Measurements from ENCODE around the gene ITPRIP.

Gene ITPRIP

DNA sequence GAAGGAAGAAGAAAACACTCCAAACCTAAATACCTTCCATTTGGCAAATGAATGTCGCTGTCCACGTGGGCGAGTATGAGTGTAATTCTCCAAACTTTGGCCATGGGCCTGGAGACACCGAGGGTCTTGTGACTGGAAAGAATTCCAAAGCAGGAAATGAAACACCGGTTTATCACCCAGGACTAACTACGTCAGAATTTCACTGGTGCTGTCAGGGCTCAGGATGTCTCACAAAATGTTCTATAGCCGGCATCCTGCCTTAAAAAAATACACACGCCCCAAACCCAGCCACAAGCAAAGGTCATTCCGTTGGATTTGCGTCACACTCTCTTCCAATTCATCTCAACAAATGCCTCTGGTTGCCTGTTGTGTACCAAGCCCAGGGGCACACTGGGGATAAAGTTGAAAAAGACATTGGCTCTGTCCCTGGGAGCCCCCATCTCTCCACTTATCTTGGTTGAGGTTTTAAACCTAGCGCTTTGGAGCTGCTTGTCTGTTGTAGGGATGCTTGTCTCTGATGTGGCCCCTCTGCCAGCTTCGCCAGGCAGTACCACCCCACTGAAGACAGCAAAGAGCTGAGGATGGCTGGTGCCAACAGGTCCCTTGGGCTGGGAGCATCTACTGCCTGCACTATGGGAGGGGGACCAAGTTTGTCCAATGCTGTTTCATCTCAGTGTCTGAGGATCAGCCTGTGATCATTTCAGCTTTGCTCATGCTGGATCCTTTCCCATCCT, 38.1 kb downstream of the ITPRIP start:
- no peak for TF ChIP-seq ZNF274 (IDR thresholded peaks at IDR 0.05; ENCODE audit: low read depth, low read length)

DNA sequence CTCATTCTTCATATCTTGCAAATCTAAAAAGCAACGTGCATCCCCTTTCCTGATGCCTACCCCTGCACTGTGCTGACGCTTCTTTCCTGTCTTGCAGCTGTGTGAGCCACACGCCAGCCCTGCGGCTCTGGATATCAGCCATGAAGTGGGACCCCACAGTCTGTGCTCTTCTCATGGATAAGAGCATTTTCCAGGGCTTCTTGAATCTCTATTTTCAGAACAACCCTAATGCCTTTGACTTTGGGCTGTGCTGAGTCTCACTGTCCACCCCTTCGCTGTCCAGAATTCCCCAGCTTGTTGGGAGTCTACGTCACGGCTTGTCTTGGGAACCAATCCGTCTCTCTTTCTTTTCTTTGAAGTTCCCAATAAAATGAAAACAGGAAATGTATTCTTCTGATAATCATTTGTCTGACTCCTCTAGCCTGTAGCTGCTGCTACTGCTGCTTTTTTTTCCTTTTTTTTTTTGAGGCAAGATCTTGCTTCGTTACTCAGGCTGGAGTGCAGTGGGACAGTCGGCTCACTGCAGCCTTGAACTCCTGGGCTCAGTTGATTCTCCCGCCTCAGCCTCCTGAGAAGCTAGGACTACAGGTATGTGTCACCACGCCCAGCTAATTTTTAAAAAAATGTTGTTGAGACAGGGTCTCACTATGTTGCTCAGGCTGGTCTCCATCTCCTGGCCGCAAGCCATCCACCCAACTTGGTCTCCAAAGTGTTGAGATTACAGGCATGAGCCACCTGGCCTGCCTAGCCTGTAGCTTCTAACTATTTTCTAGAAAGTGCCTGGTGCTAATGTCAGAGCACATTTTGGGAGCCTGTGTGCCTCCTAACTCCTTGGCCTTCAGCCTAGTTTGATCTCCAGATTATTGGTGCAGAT, 39.0 kb downstream of the ITPRIP start:
- H3K4me3 ChIP-seq (ENCODE audit: low read length) = no peak overlapping the region
- no peak for TF ChIP-seq ZNF274 (IDR thresholded peaks at IDR 0.05; ENCODE audit: low read depth, low read length)

More for the DNA sequence above, 38.1 kb downstream of the ITPRIP start:
- H3K4me3 ChIP-seq (ENCODE audit: low read length) = no peak overlapping the region

DNA sequence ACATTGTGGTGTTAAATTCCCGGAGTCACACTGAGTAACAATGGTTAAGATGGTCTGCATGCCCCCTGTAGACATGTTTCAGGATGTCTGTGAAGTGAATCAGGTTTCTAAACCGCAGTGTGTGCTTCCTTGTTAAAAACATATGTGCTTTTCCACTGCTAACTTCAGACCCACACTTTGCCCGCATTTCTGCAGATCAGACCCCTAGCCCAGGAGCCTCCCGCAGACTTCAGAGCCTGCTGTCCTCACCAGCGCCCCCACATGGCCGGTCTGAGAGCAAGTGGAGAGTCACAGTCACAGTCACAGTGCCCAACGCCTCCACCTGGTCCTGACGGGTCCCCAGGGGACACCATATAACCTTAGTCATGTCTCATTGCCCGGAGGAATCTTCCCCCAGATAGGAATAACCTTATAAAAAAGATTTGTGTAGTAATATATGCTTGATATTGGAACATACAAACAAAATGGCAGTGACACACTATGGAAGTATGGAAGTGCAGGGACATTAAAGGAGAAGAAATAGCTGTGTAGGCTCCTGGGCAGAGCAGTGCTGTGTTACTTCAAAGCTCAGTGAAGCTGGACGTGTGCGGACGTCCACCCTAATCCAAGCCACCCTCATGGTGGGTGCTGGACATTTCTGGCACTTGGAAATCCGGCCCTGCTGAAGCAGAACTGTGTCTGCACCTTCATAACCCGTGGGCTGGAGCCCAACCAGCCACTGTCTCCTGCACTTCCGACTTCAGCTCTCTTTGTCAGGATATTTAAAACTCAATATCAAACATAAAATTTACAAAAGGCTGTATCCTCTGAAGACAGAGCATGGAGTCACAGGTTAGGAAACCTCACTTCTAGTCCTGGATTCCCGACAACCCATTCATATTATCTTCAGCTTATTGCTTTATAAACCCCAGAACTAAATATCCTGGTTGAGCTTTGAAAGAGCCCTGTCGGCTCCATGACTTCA, 40.3 kb downstream of the ITPRIP start:
- H3K4me3 ChIP-seq (ENCODE audit: low read length) = no peak overlapping the region
- TF ChIP-seq ZNF274 (IDR thresholded peaks at IDR 0.05; ENCODE audit: low read depth, low read length) = no peak

DNA sequence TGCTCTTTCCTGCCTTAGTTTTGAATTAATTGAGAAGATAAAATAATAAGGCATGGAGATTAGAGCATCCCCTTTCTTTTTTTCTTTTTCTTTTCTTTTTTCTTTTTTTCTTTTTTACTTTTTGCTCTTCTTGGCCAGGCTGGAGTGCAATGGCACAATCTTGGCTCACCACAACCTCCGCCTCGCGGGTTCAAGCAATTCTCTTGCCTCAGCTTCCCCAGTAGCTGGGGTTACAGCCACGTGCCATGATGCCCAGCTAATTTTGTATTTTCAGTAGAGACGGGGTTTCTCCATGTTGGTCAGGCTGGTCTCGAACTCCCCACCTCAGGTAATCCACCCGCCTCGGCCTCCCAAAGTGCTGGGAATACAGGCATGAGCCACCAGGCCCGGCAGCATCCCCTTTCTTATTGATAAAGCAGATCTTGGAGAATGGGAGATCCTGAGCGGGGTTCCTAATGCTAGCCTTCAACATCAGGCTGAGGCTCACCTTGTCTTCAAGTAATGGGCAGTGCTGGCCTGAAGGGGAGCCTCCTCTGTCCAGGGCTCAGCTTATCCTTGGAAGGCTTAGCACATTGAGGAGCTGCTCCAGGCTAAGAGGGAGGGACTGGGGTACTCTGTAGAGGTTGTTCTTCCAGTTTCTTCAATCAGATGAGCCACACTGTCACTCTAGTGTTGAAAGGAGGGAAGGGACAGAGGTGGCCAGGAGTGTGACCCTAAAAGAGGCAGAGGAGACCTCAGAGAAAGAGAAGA, 41.4 kb downstream of the ITPRIP start:
- no peak overlapping the region for H3K4me3 ChIP-seq (ENCODE audit: low read length)
- no peak for TF ChIP-seq ZNF274 (IDR thresholded peaks at IDR 0.05; ENCODE audit: low read depth, low read length)

DNA sequence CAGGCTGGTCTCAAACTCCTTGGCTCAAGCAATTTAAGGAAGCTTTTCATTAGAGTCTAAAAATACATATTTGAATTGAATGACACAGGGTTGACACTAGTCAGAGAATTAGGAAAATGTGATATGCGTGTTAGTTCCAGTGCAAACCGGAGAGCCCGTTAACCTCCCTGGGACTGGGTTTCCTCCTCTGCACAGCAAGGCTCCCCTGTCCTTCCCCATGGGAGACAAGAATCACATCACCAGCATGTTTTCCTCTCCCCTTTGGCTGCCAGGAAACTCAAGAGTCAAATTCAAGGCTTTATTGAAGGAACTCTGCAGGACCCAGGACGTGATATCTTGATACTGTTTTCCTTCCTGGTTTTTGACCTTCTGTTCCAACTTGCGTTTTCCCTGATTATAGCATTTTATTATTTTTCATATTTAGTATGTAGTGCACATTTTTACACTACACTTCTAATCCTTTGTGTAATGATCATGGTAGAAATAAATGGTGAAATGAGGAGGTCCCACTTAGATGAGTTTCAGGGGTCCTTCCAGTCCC, 44.4 kb downstream of the ITPRIP start:
- TF ChIP-seq ZNF274 (IDR thresholded peaks at IDR 0.05; ENCODE audit: low read depth, low read length) = no peak

DNA sequence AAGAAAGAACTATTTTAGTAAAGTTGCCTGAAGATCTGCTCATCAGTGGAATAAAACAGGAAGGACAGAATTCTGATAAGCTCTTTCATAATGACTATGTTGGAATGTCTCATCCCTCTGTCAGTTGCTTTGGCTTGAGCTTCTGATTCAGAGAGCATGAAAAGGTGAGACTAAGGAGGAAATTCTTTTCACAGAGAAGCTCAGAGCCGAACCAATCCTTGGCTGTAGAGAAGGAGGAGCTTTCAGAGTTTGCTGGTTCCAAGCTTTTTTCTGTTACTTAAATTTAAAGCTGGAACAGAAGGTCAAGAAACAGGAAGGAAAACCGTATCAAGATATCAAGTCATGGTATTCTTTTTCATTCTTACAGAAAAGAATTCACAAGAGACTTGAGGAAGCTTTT, 45.3 kb downstream of the ITPRIP start:
- no peak overlapping the region for H3K4me3 ChIP-seq (ENCODE audit: low read length)
- TF ChIP-seq ZNF274 (IDR thresholded peaks at IDR 0.05; ENCODE audit: low read depth, low read length) = no peak

More for the DNA sequence above, 44.4 kb downstream of the ITPRIP start:
- no peak overlapping the region for H3K4me3 ChIP-seq (ENCODE audit: low read length)

DNA sequence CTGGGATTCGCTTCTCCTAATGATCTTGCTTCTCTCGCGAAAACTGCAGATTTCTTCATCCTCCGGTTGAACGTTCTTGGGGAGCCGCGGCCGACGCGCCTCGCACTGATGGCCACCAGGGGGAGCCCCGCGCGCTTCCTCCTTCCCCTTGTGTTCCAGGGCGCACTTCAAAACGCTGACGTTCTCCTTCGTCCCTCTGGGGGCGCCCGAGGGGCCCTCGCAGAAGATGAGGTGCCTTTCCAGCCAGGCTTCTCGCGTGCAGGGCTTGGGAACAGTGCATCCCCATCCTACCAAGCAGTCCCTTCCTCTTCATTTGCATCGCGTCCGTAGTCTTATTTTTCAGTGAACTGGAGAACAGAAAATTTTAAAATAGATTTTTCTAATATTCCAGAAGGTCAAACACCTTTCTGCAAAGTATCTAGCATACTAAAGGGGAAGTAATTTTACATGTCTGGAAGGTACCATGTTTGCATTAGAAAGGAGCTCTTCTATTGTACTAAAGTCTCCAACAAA, 46.8 kb downstream of the ITPRIP start:
- H3K4me3 ChIP-seq (ENCODE audit: low read length) = no peak overlapping the region
- TF ChIP-seq ZNF274 (IDR thresholded peaks at IDR 0.05; ENCODE audit: low read depth, low read length) = no peak

DNA sequence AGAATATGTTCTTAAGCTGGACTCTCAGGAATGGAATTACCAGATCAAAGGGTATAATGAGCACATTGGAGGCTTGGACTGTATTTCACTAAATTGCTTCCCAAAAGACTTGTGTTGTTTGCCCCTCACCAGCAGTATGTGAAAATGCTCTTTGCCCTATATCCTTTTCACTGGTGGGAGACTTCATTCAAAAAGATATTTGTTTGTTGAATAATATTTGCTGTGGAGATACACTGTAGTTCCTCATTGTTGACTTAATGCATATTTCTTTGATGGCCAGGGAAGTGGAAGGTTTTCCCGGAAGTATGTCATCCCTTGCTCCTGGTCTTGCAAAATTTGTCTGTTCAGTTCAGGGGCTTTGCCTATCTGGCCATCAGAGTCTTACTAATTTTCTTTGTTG, 49.9 kb downstream of the ITPRIP start:
- H3K4me3 ChIP-seq (ENCODE audit: low read length) = no peak overlapping the region
- TF ChIP-seq ZNF274 (IDR thresholded peaks at IDR 0.05; ENCODE audit: low read depth, low read length) = no peak

DNA sequence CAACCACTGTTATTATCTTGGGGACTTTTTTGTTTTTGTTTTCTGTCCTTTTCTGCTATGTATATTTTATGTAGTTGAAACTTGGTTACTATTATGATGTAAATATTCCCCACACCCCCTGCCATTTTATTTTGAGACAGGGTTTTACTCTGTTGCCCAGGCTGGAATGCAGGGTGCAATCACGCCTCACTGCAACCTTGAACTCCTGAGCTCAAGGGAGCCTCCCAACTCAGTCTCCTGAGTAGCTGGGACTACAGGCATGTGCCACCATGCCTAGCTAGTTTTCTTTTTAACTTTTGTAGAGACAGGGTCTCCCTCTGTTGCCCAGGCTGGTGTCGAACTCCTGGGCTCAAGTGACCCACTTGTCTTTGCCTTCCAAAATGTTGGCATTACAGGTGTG, 51.3 kb downstream of the ITPRIP start:
- H3K4me3 ChIP-seq (ENCODE audit: low read length) = no peak overlapping the region
- no peak for TF ChIP-seq ZNF274 (IDR thresholded peaks at IDR 0.05; ENCODE audit: low read depth, low read length)

DNA sequence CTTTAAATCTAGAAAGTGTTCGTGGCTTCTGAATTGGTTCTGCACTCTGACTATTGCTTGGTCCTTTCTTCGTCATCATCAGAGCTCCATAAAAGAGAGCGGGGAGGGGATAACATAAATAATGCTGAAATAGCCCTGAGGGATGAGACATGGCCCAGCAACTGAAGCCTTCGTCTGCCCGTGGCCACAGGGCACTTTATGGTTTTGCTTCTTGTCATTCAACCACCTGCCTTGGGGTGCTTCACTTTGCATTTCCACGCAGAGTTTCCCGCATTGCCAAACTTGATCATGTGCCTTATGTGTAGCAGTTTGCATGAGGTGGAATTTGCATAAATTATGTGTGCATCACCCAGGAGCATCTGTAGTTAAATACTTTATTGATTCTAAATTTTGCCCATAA, 53.4 kb downstream of the ITPRIP start:
- no peak for TF ChIP-seq ZNF274 (IDR thresholded peaks at IDR 0.05; ENCODE audit: low read depth, low read length)
- no peak overlapping the region for H3K4me3 ChIP-seq (ENCODE audit: low read length)

DNA sequence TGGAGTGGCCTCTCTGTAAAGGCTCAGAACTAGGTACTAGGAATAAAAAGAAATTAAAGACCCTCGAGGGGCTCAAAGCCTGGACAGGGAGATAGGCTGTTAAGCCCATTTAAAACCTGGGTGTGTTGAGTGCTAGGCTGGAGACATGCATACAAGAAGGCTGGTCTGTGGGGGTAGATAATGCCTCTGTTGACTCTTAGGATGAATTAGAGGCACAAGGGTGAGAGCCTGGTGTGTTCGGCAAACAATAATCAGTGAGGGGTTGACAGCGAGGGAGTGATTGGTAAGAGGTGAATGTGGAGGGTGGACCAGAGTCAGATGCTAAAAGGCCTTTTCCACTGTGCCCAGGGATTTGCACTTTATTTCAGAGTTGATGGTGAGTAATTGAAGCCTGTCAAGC, 56.6 kb downstream of the ITPRIP start:
- no peak overlapping the region for H3K4me3 ChIP-seq (ENCODE audit: low read length)
- TF ChIP-seq ZNF274 (IDR thresholded peaks at IDR 0.05; ENCODE audit: low read depth, low read length) = no peak

DNA sequence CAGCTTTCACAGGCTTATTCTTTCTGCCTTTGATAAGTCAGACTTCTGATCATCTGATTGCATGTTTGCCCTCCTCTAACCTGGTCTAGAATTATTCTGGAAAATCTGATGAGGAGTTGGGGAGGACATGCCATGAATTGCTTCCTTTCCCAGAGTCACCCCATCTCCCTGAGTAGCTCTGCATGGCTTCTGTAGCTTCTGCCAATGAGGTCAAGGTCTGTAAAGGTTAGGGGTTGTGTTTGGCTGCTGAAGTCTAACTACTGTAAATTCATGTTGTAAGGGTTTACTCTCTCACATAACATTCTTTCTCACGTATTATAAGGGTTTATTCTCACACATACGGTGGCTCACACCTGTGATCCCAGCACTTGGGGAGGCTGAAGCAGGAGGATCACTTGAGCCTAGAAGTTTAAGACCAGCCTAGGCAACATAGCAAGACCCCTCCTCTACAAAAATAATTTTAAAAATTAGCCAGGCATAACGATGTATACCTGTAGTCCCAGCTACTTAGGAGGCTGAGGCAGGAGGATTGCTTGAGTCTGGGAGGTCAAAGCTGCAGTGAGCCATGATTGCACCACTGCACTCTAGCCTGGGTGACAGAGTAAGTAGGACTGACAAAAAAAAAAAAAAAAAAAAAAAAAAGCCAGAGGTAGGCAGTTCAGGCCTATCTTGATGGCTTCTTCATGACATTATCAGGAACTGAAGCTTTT, 58.6 kb downstream of the ITPRIP start:
- H3K4me3 ChIP-seq (ENCODE audit: low read length) = no peak overlapping the region
- no peak for TF ChIP-seq ZNF274 (IDR thresholded peaks at IDR 0.05; ENCODE audit: low read depth, low read length)

Measured in GM08714 (cell line).